Sigmoid colon (tissue), 4 donors: ENCODE results near the gene NME3.

Experiments used
- CTCF ChIP-seq, 4 experiments: fragments of 450-650 bp in 3 of 4; fragments of 200-600 bp in 1 of 4; IDR thresholded peaks; one replicate each; pipeline ENCODE4 v1.5.1; 2016 to 2019; ENCODE audit warnings: antibody characterized with exemption in 4 of 4, mild to moderate bottlenecking in 3 of 4, moderate library complexity in 2 of 4
- POLR2A ChIP-seq, 2 donors: fragments of 450-650 bp; IDR thresholded peaks; one replicate each; pipeline ENCODE4 v1.6.1; 2016; ENCODE audit warnings: antibody characterized with exemption in 2 of 2, mild to moderate bottlenecking in 2 of 2, moderate library complexity in 2 of 2
- POLR2AphosphoS5 ChIP-seq, 4 donors: sonication (generic); formaldehyde crosslinking; IDR thresholded peaks; one replicate each; pipeline ENCODE4 v1.6.1; 2017; ENCODE audit warnings: antibody characterized with exemption in 4 of 4

GRCh38 chr16:1807626-1808025, 36.3 kb upstream of the NME3 start:
- TF ChIP-seq CTCF (IDR thresholded peaks at IDR 0.05) (no peak), POLR2AphosphoS5 (IDR thresholded peaks at IDR 0.05) (no peak), POLR2A (IDR thresholded peaks at IDR 0.05) (no peak)
